ENCODE results near the gene TENM4.

Gene TENM4

DNA sequence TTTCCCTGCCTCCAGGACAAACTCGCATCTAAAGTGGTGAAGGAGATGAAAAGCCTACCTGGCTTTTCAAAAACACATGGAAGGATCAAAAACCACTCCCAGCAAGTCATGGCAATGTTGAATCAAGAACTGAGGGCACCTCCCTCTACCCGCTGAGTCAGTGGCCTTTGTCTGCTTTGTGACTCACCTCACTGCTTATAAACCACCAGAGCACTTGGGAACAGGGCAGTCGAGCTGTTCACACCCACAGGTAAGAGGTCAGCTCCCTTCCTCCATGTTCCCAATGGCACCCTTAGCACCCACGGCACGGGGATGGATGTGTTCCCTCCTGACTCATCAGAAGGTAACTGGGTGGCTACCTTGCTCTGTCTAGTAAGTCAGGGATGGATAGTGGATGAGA, 21.7 kb downstream of the TENM4 start:
- DNase-seq (ENCODE audit: low read depth, low spot score) = peak; percentile 84

DNA sequence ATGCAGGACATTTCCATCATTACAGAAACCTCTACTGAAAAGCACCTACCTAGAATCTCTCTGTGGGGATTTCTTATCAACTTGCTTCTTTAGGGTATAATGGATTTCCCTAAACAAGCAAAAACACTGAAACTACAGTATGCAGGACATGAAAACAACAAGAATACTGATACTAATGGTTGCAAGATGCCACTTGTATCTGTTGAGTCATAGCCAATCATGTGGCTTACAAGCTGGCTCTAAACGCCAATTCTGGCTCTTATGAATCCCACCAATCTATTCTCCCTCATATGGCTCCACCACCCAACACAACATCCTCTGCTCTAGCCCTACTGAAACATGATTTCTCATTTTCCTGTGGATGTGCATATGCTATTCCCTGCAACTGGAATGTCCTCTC, 22.6 kb downstream of the TENM4 start:
- DNase-seq (ENCODE audit: low read depth, low spot score) = no peak

GRCh38 chr11:79417069-79417920, 23.5 kb downstream of the TENM4 start:
- no peak for DNase-seq (ENCODE audit: low read depth, low spot score)

DNA sequence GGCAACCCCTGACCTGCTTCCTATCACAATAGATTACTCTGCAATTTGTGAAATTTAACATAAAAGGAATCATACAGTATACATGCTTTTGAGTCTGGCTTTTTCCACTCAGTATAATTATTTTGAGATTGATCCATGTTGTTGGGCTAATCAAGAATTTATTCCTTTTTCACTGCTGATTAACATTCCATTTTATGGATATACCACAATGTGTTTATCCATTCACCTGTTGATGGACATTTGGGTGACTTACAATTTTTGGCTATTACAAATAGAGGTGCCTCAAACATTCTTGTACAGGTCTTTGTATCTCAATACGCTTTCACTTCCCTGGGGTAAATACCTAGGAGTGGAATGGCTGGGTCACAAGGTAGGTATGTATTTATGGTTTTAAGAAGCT, 24.9 kb downstream of the TENM4 start:
- no peak for DNase-seq (ENCODE audit: low read depth, low spot score)

GRCh38 chr11:79415411-79415810, 25.4 kb downstream of the TENM4 start:
- DNase-seq (ENCODE audit: low read depth, low spot score) = no peak

DNA sequence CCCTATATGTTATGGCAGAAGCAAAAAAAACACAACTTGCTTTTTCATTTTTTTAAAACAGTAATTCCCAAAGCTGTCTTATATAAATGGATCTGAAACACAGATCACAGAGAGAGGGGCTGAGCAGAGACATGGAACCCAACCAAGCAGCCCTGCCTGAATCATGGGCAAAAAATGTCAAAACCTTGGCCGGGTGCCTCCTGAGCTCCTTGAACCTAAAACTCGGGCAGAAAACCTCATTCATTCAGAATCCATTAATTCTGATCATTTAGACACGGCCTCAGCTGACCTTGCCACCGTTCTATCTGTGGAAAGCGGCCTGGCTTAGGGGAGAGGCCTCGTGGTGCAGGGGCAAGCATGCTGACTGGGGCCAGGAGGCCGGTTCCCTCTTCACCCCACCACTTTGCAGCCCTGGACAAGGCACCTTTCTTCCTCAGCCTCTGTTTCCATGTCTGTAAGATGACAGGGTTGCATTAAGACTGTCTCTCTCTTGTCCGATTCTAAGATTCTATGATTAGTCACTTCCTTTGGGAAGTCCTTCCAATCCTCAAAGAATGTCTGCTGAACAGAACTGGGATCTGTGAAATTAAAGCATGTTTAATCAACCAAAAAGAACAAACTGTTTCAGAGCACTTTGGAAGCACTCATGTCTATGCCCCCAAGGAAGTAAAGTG, 26.0 kb downstream of the TENM4 start:
- DNase-seq (ENCODE audit: low read depth, low spot score) = peak; percentile 94

GRCh38 chr11:79414041-79414440, 26.8 kb downstream of the TENM4 start:
- DNase-seq (ENCODE audit: low read depth, low spot score) = no peak

GRCh38 chr11:79413268-79413667, 27.6 kb downstream of the TENM4 start:
- peak; percentile 89 for DNase-seq (ENCODE audit: low read depth, low spot score)

GRCh38 chr11:79412761-79413160, 28.1 kb downstream of the TENM4 start:
- DNase-seq (ENCODE audit: low read depth, low spot score) = no peak

- DNase-seq (ENCODE audit: low read depth, low spot score) = no peak
These were observed 31.5 kb downstream of the TENM4 start for GRCh38 chr11:79409330-79409729.

- no peak for DNase-seq (ENCODE audit: low read depth, low spot score)
These were observed 34.5 kb downstream of the TENM4 start for GRCh38 chr11:79406376-79406775.

DNA sequence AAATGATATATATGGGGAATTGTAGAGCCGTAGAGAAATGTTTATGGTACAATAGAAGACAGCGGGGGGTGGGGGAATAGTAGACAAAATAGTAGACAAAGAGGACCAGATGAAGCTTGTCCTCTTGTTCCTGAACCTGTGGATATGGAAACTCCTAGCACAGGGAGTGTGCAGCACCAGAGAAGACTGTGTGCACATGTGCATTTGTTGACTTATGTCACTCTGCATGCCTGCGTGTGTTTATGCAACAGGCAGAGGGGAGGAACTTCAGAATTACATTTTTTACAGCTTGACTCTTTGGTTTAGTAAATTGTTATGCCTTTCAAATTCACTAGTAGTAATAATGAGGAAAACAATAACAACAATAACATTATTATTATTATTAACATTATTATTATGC, 36.0 kb downstream of the TENM4 start:
- no peak for DNase-seq (ENCODE audit: low read depth, low spot score)

GRCh38 chr11:79404325-79404724, 36.5 kb downstream of the TENM4 start:
- no peak for DNase-seq (ENCODE audit: low read depth, low spot score)

DNA sequence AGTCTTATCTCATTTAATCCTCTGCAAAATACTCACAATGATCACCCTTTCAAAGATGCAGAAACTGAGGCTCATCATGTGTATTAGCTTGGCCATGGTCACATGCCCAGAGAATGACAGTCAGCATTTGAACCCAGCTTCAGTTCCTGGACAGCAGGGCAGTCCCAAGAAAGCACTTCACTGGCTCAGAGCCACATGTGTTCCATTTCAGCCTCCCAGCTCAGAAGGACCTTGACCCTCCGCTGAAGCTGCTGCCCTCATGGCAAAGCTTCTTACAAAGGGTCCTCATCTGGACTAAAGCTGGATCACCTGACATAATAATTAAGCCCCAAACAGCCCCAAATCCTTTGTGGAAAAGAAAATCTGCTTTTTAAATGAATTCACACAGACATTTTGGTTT, 37.0 kb downstream of the TENM4 start:
- no peak for DNase-seq (ENCODE audit: low read depth, low spot score)

DNA sequence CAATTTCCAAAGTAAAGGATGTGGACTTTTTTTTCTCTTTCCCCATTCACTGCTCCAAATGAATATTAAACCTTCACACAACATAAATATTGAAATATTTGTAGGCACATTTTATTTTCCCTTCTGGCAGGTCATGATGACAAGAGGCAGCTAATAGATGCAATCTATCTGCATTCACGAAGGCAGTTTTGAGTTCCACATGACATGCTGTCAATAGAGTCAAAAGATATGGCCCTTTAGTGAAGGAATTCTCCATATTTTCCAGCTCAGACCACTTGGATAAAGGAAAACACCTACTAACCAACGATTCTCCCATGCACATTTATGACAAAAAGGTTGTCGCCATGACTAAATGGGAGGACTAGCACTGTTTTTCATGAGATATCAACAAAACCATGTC, 37.9 kb downstream of the TENM4 start:
- DNase-seq (ENCODE audit: low read depth, low spot score) = no peak

DNA sequence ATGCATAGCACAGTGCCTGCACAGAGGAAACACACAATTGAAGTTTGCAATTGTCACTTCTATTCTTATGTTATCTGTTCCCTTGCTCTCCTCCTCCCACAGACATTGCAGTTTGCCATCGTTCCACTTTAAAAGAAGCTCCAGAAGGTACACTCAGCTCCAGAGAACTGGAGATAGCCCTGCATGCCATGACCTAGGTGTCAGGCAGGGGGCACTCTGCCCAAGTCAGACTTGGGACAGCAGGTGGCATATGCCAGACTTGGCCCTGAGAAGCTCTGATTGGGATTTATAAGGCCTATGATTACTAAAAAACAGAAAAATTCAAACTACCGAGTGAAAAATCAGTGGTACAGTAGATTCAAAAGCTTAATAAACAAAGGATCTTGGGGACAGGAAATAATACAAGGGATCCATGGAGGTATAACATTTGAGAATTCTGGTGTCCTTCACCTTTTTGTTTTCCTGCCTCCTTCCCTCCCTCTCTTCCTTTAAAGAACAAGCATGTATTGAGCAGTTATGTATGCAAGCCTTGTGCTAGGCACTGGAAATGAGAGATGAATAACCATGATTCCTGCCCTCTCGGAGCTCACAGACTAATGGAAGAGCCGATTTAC, 40.0 kb downstream of the TENM4 start:
- DNase-seq (ENCODE audit: low read depth, low spot score) = peak; percentile 60

- no peak for DNase-seq (ENCODE audit: low read depth, low spot score)
These were observed 40.6 kb downstream of the TENM4 start for GRCh38 chr11:79400206-79400605.

DNA sequence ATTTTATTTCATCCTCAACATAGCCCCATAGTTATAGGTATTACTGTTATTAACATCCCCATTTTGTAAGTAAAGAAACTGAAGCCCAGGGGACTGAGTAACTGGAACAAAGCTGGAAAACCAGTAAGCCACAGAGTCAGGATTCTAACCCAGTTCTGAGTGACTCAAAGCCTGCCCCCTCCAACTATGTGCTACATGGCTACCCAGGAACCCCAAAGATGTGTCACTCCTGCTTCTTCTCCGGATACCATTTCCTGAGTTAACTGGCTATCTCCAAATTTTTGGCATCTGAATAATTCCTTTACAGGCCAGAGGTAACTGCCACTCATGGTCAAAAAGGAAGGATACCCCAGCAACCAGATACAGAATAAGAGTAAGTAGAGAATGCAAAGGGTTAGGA, 43.6 kb downstream of the TENM4 start:
- peak; percentile 53 for DNase-seq (ENCODE audit: low read depth, low spot score)

GRCh38 chr11:79396674-79397073, 44.2 kb downstream of the TENM4 start:
- DNase-seq (ENCODE audit: low read depth, low spot score) = peak; percentile 64

DNA sequence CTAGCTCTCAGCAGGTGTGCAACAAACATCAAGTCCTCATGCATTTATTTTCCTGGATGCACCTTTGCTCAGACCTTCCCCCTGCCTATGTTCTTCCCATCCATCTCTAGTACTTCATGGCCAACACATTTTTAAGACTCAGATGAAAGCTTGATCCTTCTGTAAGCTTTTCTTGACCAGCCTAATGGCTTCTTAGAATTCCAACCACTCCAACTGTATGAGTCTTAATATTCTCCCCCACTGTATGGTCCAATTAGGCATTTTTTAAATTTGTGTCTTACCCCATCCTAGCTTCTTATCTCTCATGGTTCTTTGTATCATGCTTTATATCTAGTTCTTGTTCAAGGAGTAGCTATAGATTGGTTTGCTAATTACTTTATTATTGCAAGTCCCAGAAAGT, 44.8 kb downstream of the TENM4 start:
- peak; percentile 20 for DNase-seq (ENCODE audit: low read depth, low spot score)

GRCh38 chr11:79393362-79394043, 47.3 kb downstream of the TENM4 start:
- no peak for DNase-seq (ENCODE audit: low read depth, low spot score)

GRCh38 chr11:79392161-79392560, 48.7 kb downstream of the TENM4 start:
- no peak for DNase-seq (ENCODE audit: low read depth, low spot score)

Measured in astrocyte of the hippocampus (primary cell).